HUES48 (cell line): ENCODE data around the gene APBB2.
A peak's percentile ranks its signal among the peaks of the same experiment; 100 is the strongest.

Source experiments
- H3K27ac ChIP-seq: one replicate; pipeline ENCODE4 v1.7.0; 2013; ENCODE audit warnings: low read depth, low read length, inconsistent platforms
- H3K27me3 ChIP-seq: 2 replicates; pipeline ENCODE4 v1.6.1; 2013; ENCODE audit warnings: mild to moderate bottlenecking, low read length; ENCODE audit not compliant: control insufficient read depth, insufficient read depth
- H3K36me3 ChIP-seq: 2 replicates; pipeline ENCODE4 v1.6.1; 2013; ENCODE audit warnings: low read length; ENCODE audit not compliant: control insufficient read depth, insufficient read depth
- H3K4me1 ChIP-seq: 2 replicates; pipeline ENCODE4 v1.6.1; 2013; ENCODE audit warnings: mild to moderate bottlenecking, low read length; ENCODE audit not compliant: control insufficient read depth, insufficient read depth
- H3K4me3 ChIP-seq: 2 replicates; pipeline ENCODE4 v1.5.1; 2013; ENCODE audit warnings: mild to moderate bottlenecking, low read depth, low read length
- H3K9ac ChIP-seq: 2 replicates; pipeline ENCODE4 v1.6.1; 2013; ENCODE audit warnings: mild to moderate bottlenecking, low read depth, low read length, moderate library complexity
- H3K9me3 ChIP-seq: 2 replicates; pipeline ENCODE4 v1.6.1; 2013; ENCODE audit warnings: low read length; ENCODE audit not compliant: control insufficient read depth, insufficient read depth

Gene APBB2

DNA sequence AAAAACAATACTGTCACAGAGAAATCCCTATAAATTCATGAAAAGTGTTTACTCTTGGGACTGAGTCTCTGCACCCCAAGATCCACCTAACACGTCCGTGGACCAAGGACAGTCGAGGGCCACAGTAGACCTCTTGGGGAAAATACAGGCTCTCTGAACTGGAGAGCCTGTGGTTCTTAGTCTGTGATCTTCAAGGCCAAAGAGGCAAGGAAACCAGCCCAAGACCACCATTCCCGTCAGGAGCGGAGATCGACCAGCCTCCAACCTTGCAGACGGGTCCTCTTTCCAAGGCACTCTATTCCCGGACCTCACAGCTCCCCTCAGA, 1.6 kb upstream of the APBB2 start:
- peaks cover 22% of the 10 kb centered on the region for H3K4me1 ChIP-seq
- no peaks in the 10 kb centered on the region for H3K9me3 ChIP-seq
- peak overlapping the region; percentile 80 for H3K9ac ChIP-seq
- H3K27me3 ChIP-seq: peaks cover 10% of the 10 kb centered on the region
- peak overlapping the region; percentile 100 for H3K27ac ChIP-seq
- H3K36me3 ChIP-seq: no peaks in the 10 kb centered on the region
- peak overlapping the region; percentile 68 for H3K4me3 ChIP-seq

DNA sequence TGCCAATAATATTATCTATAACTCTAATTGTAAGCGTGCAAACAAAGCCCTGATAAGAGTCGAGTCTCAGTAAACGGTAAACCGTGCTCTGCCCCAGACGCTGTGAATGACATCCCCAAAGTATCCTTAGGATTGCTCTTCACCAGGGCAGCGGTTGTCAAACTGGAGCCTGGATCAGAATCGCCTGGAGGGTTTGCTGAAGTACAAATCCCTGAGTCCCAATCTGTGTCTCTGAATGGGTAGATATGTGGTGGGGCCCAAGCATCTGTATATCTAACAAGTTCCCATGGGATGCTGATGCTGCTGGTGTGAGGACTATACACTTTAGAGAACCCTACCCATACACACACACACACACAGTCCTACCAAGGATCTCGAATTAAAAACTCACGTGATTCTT, 813 bp upstream of the APBB2 start:
- Histone ChIP-seq H3K9me3 (no peaks in the 10 kb centered on the region), H3K9ac (no peak overlapping the region), H3K36me3 (no peaks in the 10 kb centered on the region), H3K27me3 (peaks cover 10% of the 10 kb centered on the region), H3K4me1 (peaks cover 22% of the 10 kb centered on the region), H3K4me3 (peak overlapping the region; percentile 50; the same call in 1 of the 2 replicates), H3K27ac (no peak overlapping the region)

DNA sequence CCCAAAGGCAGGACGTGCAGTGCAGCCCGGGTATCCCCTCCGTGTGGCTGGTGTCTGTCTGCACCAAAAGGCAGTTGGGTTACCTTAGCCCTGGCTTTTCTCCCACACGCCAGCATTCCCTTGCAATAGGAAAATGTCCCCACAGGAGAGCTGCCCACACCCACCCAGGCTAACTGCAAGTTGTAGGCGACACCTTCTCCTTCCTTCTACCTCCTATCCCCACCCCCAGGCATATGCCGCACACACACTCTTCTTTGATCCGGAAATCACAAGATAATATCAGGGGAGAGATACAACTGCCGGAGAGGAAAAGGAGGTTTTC, 444 bp upstream of the APBB2 start:
- Histone ChIP-seq H3K9me3 (no peaks in the 10 kb centered on the region), H3K9ac (no peak overlapping the region), H3K27ac (peak overlapping the region; percentile 19), H3K4me1 (peaks cover 22% of the 10 kb centered on the region), H3K27me3 (peaks cover 10% of the 10 kb centered on the region), H3K36me3 (no peaks in the 10 kb centered on the region), H3K4me3 (peak overlapping the region; percentile 50)

DNA sequence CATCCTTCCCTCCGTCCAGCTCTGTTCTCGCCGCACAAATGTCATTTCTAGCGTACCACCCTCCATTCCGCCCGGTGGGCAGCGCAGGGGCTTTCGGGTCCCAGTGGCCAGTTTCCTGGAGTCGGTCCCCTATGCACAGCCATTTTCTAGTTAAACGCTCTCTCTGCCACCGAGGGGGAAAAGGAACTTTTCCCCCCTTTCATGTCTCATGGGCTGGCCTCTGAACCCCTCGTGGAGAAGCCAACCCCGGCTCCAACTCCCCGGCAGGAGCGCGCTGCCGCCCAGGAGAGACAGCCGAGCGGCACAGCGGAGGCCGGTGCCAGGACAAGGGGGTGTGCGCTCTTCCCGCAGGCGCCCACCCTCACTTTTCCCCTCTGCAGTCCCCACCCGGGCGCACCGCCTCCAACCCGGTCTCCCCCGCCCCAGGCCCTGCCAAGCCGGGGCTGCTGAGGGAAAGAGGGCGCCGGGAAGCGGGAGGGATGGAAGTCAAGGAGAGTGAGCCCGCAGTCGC, 662 bp downstream of the APBB2 start:
- Histone ChIP-seq H3K4me1 (peaks cover 22% of the 10 kb centered on the region), H3K27me3 (peaks cover 10% of the 10 kb centered on the region), H3K27ac (peak overlapping the region; percentile 85), H3K9ac (peak overlapping the region; percentile 71), H3K36me3 (no peaks in the 10 kb centered on the region), H3K9me3 (no peaks in the 10 kb centered on the region), H3K4me3 (peak overlapping the region; percentile 83)

DNA sequence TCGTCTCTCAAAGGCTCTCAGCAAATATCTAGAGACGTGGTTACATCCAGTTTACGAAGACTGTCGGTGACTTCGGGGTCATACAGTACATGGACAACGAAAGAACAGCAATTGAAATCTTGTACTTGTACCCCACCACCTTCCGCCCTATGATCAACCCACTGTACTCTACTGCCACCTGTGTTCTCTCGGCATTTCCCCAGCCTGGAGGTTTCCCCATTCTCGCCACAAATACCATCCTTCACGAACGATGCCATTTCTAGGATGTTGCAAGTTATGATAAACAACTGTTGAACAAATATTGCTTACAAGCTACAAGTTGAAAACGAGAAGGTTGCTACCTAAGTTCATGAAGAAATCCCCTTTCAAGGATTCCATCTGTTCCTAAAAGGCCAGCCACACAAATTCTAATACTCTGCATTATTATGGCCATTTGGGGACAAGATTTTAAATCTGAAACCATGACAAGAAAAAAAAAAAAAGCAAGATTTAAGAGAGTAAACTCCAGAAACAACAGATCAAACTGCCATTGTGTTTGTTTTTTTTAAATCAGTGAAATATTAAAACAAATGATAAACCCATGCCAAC, 1.6 kb downstream of the APBB2 start:
- peaks cover 22% of the 10 kb centered on the region for H3K4me1 ChIP-seq
- H3K4me3 ChIP-seq: peak overlapping the region; percentile 83
- no peaks in the 10 kb centered on the region for H3K36me3 ChIP-seq
- H3K27me3 ChIP-seq: peaks cover 10% of the 10 kb centered on the region
- no peak overlapping the region for H3K9ac ChIP-seq
- no peak overlapping the region for H3K27ac ChIP-seq
- no peaks in the 10 kb centered on the region for H3K9me3 ChIP-seq

DNA sequence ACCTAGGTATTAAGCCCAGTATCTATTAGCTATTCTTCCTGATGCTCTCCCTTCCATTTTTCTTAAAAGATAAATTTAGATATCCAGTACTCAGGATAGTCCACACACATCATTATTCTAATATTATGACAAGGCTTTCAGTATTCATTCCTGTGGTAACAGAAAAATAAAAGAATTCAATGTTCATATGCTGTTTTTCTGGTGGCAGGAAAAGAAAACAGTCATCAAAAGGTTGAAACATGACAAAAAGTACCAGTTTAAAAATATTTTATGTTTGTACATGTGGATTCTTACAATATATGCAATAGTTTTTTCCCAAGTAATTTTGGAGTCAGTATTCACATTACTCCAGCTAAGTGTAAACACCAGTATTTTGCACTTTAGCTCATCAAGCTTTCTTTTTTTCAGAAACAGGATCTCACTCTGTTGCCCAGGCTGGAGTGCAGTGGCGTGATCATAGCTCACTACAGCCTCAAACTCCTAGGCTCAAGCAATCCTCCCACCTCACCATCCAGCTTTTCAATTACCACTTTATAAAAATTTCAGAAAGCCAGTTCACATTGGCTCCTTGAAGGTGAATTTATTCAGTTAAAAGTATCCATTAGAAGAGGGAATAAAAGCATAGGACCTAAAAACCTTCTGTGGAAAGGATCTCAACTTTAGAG, 2.3 kb downstream of the APBB2 start:
- H3K4me1 ChIP-seq: peaks cover 16% of the 10 kb centered on the region
- H3K9ac ChIP-seq: no peak overlapping the region
- no peaks in the 10 kb centered on the region for H3K9me3 ChIP-seq
- H3K4me3 ChIP-seq: peak overlapping the region; percentile 83; the same call in 1 of the 2 replicates
- H3K36me3 ChIP-seq: no peaks in the 10 kb centered on the region
- no peak overlapping the region for H3K27ac ChIP-seq
- peaks cover 10% of the 10 kb centered on the region for H3K27me3 ChIP-seq

DNA sequence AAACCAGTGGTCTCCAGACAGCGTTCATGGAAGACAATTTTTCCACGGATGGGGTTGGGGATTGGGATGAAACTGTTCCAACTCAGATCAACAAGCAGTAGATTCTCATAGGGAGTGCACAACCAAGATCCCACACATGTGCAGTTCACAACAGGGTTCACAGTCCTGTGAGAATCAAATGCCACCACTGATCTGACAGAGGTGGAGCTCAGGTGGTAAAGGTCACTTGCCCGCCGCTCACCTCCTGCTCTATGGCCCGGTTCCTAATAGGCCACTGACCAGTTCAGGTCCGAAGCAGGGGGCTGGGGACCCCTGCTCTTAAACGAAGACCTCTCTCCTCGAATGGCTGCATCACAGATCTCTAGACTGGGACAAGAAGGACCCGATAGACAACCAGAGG, 4.4 kb downstream of the APBB2 start:
- no peak overlapping the region for H3K27ac ChIP-seq
- no peaks in the 10 kb centered on the region for H3K36me3 ChIP-seq
- H3K4me3 ChIP-seq: no peak overlapping the region
- H3K9ac ChIP-seq: no peak overlapping the region
- peaks cover 8% of the 10 kb centered on the region for H3K4me1 ChIP-seq
- no peaks in the 10 kb centered on the region for H3K9me3 ChIP-seq
- peaks cover 10% of the 10 kb centered on the region for H3K27me3 ChIP-seq

DNA sequence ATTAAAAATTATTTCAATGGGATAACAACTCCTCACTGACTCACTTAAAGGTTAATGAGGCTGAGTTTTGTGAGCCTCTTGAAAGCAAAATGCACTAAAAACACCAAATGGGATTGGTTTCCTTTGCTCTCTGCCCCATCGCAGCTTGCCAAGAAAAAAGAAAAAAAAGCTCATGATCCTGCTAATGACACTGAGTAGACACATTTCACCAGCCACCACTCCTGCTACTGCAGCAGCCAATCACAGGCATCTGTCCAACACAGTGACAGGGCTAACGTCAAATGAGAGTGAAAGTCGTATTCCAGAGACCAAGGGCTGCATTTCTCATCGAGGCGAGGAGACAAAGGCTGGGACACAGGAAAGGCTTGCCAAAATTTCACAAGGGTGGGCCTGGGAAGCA, 5.2 kb downstream of the APBB2 start:
- Histone ChIP-seq H3K9me3 (no peaks in the 10 kb centered on the region), H3K36me3 (no peaks in the 10 kb centered on the region), H3K9ac (no peak overlapping the region), H3K4me1 (peaks cover 11% of the 10 kb centered on the region; the same call in 1 of the 2 replicates), H3K4me3 (no peak overlapping the region), H3K27ac (no peak overlapping the region), H3K27me3 (peaks cover 10% of the 10 kb centered on the region)

DNA sequence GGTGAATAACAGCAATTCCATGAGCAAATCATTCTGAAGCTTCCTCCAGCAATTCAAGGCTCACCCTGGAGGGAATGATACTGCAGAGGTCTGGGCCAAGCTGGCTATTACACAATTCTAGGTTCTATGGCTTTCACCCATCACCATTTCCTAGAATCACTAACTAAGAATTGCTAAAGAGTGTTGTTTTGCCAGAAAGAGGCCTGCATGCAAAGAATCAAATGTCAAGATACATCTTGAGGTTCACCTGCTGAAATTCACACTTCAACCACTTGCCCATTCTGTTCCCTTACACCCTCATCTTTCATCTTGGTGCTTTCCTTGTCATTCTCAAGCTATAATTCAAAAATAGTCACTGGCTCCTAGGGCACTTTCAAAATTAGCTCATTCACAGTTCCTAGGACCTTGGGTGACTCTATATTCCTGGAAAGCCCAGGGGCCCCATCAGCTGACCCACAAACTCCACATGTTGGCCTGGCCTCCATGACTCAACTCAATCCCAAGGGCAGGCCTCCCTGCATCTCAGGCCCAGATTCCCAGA, 7.0 kb downstream of the APBB2 start:
- no peak overlapping the region for H3K9ac ChIP-seq
- no peak overlapping the region for H3K4me3 ChIP-seq
- no peak overlapping the region for H3K27ac ChIP-seq
- H3K36me3 ChIP-seq: no peaks in the 10 kb centered on the region
- H3K27me3 ChIP-seq: 0 out of 2 replicates have a peak, but pooled peaks cover under 1% of the 10 kb centered on the region
- H3K9me3 ChIP-seq: no peaks in the 10 kb centered on the region
- peaks cover 18% of the 10 kb centered on the region for H3K4me1 ChIP-seq

DNA sequence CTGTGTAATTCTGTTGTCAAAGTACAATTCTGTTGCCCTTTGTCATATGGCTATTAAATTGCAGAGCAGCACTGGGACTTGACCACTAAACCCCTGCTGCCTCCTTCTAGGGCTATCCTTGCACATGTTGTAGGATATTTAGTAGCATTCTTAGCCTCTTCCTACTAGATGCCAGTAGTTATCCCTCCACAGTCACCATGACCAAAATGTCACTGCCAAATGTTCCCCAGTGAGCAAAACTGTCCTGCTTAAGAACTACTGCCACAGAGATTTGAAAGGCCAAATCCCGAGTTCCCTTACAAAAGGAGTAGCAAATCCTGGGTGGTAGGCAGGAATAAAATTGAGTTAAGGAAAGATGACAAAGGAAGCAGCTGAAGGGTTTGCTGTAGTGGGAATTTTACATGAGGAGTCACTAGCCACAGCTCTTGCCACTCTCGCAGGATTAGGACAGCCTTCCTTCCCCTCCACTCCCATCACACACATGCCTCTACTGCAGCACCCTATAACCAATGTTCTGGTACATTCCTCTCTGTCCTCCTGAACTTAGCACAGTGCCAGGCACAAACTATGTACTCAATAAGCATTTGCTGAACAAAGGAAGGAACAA, 8.4 kb downstream of the APBB2 start:
- Histone ChIP-seq H3K4me1 (peaks cover 18% of the 10 kb centered on the region), H3K27ac (no peak overlapping the region), H3K9ac (no peak overlapping the region), H3K27me3 (no peaks in the 10 kb centered on the region), H3K36me3 (no peaks in the 10 kb centered on the region), H3K9me3 (no peaks in the 10 kb centered on the region), H3K4me3 (no peak overlapping the region)

DNA sequence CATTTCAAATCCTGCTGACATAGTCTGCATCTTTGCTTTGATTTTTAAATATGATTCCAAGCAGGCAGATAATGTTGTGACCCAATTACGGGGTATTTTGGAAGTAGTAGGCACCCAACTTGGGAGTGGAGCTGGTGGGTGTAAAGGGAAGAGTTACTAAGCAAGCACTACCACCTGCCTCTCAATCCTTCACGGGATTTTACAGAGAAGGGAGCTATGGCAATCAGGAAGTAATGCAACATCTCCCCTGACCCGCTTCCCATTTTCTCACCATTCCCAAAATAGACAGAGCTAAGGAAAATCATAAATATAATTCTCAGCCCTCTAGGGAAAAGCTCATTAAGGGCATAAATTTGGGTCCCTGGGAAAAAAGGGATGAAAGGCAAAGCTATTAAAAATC, 9.2 kb downstream of the APBB2 start:
- Histone ChIP-seq H3K9ac (no peak overlapping the region), H3K9me3 (no peaks in the 10 kb centered on the region), H3K36me3 (no peaks in the 10 kb centered on the region), H3K4me3 (no peak overlapping the region), H3K27ac (no peak overlapping the region), H3K27me3 (no peaks in the 10 kb centered on the region), H3K4me1 (peaks cover 23% of the 10 kb centered on the region)
